NCI-H524 (cell line): ENCODE results near the gene EDAR.

ENCODE experiments used
- DNase-seq, 2 experiments: peaks; one replicate each; lab custom pipeline; 2025; lab: John Stamatoyannopoulos, UW

EDAR gene

DNA sequence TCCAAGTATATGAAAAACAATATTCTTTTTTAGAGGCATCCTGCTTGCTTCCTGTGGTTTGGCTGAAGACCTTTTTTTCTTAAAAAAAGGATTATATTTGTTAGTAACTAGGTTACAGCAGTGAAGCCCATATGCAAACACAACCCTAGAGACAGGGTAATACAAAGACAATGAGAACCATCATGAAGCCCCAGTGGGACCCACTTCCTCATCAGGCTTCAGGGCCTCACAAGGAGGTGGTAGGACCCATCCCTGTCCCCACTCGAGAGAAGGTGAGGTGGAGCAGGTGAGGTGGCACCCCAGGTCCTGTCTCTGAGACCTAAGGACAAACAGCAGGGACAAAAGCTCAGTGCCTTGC, 80.3 kb downstream of the EDAR start:
- DNase-seq, result no peak

DNA sequence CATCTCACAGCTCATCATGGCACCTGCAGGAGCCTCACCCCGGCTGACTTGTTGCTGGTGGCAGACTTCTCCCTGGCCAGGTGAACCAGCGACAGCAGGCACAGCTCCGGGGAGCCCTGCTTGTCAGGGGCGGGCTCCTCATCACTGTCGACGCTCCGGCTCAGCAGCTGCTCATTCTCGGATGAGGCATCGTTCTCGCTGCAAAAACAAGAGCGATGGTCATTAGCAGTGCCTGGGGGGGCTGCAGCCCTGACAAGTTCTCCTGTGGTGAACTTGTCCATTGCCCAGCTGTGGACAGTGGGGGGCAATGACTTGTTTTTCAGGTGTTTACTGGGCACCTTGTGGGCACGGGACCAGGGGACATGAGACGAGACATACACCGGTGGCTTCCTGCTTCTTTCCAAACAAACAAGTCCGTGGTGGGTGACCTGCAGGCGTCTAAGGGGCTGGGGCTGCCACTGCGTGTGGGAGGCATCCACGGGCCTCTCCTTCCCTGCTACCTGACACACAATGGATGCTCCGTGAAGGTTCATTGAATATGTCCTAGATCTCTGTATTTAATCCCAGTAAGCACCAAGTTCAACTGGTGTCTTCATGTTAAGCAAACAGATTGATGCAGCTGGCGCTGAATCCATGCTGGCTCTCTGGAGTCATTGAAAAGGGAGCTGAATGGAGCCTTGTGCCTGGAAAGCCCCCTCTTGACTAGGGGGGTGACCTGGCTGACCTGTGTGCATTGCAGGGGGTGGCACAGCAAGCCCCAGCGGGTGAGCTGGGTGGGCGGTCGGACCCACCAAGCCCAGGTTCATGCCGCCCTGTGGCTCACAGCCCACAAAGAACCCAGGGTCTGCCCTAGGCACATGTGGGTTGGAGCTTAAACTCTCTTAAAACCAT, 81.0 kb downstream of the EDAR start:
- peak in 1 of 2 experiments; percentile 33 for DNase-seq

DNA sequence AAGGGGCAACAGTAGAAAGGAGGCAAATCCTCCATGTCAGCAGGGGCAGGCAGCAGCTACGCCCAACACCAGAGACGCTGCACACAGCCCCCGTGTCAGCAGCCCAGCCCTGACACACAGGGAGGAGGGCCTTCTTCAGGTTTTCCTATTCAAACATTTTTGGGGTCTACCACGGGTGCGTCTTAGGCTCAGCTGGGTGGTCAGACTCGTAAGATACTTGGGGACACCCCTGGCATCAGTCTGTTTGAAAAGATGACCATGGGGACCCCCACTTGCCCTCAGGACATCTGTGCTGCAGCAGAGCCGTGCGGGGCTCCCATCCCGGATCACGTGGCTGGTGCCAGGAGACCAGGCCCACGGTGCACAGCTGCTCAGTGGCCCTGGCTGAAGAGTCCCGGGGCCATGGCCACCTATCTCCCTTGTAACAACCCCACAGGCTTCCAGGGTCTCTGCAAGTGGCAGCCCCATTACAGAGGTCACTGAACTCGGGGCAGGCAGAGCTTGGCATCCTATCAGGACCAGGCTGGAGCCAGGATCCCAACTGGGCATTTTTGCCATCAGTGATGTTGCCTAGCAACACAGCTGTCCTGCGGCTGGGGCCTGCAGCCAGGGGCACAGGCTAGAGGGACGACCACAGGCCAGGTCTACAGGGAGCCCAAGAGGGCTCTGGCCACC, 82.5 kb downstream of the EDAR start:
- DNase-seq, result no peak

DNA sequence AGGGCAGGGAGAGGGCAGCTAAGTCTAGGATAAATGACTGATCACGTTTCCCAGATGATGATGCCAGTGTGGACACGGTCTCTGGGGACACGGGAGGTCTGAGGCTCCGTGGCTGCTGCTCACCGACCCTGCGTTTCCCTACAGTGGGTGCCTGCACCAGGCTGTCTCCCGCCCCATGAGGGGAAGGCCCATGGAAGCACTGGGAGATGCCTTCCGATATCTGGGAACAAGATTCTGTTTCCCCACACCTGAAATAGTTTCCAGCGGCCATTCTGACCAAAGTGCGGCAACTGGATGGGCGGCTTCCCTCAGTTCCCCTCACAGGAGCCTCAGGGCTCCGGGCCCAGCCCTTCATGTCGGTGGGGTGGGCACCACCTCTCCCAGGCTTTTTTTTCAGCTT, 83.1 kb downstream of the EDAR start:
- no peak for DNase-seq

DNA sequence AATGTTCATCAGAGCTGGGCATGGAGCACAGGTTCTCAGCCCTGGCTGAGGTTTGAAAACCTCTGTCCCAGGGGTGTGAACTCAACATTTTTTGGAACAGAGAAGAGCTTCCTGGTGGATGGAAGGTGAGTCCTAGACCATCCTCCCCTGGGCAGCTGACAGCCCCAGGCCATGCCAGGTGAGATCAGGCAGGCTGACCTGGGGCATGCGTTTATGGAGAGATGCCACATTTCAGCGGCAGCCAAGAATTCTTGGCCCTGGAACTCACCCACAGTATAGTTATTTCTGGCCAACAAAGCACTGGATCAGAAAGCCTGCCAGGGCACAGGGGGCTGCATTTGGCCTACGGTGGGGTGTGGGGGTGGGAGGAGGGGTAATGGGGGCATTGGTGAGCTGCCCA, 83.8 kb downstream of the EDAR start:
- no peak for DNase-seq

DNA sequence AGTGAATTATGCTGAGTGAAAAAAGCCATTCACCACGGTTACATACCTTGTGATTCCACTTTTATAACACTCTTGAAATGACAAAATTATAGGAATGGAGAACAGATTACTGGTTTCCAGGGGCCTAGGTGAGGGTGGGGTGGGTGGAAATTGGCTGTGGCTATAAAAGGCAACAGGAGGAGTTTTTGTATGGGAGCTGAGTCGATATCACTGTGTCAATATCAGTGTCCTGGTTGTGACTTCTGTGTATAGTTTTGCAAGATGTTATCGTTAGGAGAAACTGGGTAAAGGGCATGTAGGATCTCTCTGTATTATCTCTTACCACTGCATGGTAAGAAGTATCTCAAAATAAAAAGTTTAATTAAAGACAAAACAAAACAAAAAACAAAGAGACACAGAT, 84.3 kb downstream of the EDAR start:
- no peak for DNase-seq

DNA sequence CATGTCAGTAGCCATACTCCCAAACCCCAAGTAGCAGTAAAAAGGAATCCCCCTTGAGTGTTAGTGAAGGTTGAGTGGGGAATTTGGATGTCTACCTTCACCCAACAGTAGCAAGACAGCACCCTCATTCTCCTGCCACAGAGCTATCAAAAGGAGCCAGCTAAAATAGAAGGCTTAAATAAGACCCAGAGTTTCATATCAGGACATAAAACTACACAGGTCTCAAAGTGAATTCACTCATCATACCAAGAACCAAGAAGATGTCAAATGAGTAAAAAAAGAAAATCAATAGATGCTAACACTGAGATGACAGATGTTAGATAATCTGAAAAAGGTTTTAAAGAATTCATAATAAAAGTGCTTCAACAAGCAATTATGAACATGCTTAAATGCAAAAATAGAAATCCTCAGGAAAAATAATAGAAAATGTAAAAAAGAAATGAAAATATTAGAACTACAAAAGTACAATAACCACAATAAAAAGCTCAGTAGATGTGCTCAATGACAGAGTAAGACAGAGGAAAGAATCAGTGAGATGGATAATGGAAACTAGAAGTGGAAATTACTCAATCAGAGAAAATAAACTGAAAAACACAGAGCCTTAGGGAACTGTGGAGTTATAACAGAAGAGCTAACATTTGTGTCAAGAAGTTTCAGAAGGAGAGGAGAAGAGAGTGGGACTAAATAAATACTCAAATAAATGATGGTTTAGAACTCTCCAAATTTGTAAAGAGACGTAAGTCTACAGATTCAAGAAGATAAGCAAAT, 90.5 kb downstream of the EDAR start:
- DNase-seq, result no peak

DNA sequence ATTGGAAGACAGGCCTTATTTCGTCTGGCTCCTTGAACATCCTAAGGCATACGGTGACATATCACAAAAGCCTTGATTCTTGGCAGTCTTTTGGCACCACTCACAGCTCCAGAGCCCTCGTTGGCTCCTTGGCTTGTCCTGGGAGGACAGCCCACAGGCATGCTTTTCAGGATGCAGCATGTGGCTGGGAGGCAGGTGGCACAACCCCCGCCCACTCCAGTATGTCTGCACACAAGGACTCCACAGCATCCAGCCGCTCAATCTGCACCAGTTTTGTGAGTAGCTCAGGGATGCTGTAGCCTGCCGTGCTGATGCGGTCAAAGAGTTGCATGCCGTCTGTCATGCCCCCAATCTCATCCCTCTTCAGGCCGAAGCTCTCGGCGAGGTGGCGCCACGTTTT, 92.3 kb downstream of the EDAR start:
- no peak for DNase-seq

DNA sequence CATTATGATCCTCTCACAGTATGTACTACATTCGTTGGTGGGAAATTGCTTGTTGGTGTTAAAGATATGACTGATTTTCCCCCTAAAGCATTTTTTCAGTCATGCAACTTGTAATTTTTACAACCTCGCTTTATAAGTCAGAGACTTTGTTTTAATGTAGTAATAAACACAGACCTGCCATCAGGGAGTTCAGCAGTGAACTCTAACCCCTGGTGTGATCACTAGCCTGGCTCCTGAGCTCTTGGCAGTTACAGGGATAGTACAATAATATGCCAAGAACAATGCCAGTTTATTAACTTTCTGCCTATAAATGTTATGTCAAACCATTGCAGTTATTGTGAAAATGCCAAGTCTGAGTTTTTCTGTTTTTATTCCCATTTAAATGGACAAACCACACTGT, 93.8 kb downstream of the EDAR start:
- DNase-seq, result no peak

DNA sequence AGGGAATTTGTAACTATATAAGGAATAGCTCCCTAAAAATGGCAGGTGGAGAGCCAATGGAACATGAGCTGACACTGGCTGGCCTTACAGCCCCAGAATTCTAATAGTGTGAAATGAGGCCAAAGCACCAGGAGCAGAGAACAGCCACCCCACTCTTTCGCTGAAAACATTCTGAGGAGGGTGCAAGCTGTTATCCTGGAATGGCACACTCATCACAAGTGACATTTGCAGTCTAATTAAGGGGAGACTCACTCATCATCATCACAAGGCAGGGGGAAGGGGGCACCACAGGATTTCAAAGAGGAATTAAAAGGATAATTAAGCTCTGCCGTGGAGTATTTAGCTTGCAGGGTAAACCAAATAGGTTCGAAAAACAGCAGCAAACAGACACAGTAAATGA, 94.3 kb downstream of the EDAR start:
- no peak for DNase-seq

DNA sequence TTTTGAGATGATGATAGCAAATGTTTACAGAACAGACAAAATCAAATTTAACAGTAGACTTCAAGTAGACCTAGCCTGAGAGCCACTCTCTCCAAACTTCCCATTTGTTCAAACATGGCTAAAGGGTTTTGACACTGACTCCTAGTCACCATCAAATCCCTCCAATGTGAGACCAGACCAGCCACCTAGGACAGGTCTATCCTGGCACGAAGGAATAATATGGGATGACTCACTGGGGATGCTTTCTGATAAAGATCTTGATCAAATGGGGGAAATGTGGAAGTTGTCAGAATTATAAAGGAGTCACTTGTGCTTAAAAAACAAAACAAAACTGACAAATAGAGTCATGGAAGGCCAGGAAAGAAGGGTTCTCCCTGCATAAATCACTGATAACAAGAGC, 95.7 kb downstream of the EDAR start:
- no peak for DNase-seq

DNA sequence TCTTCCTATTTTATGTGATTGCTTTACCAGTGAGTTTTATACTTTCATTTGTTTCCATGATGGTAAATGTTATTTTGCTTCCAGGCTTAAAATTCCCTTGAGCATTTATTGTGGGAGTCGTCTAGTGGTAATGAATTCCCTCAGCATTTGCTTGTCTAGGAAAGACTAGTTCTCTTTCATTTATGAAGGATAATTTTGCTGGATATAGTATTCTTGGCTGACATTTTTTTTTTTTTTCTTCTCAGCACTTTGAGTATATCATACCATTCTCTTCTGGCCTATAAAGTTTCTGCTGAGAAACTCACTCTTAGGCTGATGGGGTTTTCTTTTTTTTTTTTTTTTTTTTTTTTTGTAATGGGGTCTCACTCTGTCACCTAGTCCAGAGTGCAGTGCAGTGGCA, 99.1 kb downstream of the EDAR start:
- DNase-seq, result no peak

DNA sequence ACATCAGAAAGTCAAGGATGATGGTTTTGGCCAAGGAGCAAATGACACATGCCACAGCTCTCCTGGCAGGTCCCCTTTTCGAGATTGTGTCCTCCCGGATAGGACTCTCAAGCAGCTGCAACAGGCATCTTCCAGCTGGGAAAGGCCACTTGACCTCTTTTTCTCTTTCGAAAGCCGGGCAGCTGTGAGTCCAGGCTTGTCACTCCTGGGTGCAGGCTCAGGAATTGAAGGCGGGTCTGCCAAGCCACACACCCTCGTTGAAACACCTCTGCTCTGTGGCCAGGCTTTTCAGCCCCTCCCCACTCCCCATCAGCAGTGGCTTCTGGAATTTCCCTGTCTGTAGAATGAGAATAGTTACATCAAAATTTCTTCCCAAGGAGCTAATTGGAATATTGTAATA, 104.4 kb downstream of the EDAR start:
- DNase-seq, result peak; percentile 8 to 47

DNA sequence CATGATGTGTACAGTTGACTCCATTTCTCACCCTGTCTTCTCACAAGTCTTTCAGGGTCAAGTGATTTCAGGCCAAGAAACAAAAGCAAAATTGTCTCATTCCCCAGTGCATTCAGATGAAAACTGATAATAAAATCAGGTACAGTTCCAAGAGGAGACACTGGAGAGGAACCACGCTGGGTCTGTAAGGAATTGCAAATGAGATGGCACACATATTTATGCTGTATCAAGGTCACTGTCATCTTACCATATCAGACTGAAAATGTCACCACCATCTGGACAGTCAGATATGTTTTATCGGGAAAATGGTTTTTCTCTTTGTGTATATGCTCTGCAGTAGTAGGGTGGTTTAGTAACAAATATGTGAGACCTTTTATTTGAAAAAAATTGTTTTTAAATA, 110.7 kb downstream of the EDAR start:
- DNase-seq, result no peak

DNA sequence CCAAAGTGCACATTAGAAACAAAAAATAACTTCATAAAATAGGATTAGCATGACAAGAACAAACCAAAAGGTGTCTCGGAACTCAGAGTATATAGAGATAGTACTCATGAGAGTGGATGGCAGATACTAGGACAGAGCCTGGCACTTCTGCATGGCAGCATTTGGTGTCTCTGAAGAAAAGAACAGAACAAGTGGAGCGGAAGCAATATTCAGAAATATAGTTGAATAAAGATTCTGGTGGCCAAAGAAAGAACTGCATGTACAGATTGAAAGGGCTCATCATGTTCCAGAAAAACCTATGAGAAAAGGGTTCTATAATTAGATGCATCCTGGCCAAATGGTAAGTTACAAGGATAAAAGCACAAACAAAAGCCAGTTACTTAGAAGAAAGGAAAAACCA, 111.5 kb downstream of the EDAR start:
- DNase-seq, result no peak

DNA sequence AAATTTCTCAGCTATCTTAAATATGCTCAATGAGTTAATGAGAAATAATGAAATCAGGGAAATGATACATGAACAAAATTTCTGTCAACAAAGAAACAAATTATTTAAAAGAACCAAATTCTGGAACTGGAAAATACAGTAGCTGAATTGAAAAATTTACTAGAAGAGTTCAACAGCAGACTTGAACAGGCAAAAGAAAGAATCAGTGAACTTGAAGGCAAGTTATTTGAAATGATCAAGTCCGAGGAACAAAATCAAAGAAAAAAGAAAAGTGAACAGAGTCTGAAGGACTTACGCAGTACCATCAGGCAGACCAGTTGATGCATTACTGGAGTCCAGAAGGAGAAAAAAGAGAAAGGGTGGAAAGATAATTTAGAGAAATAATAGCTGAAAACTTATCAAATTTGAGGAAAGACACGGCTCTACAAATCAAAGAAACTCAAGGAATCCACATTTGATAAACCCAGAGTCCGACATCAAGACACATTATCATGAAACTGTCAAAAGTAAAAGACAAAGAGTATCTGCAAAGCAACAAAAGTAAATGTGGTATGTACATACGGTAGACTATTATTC, 118.9 kb downstream of the EDAR start:
- no peak for DNase-seq

DNA sequence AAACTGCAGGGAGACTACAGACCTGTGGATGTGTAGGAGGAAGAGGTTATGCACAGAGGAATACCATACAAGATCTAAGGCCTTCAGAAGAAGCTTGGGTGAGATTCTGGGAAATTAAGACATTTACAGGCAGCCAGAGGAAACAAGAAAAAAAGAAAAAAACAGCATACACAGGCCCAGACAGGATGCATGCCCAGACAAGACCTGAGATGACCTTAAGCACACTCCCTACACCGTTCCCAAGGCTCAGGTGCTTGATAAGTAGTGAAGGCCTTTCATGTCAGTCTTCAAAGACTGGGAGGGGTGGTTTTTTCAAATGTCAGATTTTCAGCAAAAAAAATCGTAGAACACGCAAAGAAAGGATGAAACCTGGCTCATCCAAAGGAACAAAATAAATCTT, 119.5 kb downstream of the EDAR start:
- DNase-seq, result no peak

DNA sequence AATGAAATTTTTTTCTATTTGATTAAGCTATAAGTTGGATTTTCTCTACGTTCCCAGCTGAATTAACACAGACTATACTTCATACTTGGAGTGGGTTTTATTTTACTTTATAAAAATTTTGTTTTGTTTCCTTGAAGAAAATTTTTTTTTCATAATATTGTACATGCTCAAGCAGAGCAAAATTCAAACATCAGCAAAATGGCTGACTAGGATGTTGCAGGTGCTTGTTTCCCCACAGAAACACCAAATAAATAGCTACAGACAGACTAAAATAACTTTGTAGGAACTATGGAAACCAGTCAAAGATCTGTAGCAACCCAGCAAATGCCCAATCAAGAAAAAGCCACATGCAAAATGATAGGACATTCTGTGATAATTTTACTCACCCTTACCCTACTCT, 120.1 kb downstream of the EDAR start:
- DNase-seq, result no peak

DNA sequence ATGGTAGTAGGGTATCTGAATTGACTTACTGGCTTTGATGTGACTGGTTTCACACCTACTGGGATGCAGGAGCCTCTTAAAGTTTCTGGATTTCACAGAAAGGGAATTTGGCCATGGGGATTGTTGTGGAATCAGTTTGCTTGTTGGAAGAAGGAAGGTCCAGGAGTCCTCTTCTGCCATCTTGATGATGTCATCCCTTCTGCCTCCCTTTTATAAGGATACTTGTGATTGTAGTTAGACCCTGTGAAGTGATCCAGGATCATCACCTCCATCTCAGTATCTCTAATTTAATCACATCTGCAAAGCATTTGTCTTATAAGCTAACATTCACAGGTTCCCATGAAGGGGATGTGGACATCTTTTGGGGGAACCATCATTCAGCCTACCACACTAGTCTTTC, 123.0 kb downstream of the EDAR start:
- no peak for DNase-seq

DNA sequence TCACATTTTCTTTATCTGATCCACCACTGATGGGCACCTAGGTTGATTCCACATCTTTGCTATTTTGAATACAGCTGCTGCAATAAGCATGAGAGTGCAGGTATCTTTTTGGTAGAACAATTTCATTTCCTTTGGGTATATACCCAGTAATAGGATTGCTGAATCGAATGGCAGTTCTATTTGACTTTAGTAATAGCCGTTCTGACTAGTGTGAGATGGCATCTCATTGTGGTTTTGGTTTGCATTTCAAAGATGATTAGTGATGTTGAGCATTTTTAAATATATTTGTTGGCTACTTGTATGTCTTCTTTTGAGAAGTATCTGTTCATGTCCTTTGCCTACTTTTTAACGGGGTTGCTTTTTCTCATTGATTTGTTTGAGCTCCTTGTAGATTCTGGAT, 130.1 kb downstream of the EDAR start:
- DNase-seq, result no peak

DNA sequence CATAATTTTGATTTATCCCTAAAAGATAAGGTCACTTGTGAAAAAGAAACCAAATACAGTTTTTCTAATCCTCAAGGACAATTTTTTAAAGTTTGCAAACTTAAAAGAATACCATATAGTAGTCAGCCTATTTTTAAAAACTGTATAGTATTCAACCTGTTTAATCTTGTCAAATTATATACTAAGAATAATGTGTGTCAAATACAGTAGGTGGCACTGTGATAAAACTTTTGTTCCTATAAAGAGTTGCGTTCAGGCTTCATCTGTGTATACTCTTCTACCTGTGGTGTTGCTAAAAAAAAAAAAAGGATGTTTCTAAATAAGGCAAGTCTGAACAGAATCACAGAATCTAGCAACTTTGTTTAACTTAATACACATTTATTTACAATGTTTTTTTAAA, 133.8 kb downstream of the EDAR start:
- DNase-seq, result peak in 1 of 2 experiments; percentile 5

DNA sequence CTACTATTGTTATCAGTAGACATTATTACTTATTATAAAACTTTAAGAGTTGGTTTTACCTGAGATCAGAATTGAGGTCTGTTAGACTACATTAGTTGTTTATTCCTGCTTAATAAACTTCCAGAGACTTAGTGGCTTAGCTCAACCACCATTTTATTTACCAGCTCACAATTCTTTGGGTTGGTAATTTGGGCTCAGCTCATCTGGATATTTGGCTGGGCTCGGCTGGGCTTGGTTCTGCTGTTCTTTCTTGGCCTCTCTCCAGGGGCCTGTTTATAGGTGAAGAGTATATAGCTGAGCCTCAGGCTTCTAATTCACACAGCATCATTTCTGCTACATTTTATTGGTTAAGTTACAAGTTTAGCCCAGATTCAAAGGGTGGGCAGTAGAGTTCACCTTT, 134.5 kb downstream of the EDAR start:
- no peak for DNase-seq

DNA sequence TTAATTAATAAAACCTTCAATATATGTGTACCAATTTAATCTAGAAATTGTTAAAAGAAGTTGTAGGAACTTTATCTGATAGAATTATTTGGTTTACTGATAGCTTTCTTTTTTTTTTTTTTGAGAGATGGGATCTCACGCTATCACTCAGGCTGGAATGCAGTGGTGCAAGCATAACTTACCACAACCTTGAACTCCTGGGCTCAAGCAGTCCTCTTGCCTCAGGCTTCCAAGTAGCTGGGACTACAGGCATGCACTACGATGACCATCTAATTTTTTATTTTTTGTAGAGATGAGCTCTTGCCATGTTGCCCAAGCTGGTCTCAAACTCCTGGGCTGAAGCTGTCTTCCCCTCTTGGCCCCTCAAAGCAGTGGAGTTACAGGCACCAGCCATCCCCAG, 135.6 kb downstream of the EDAR start:
- DNase-seq, result no peak
